ENCODE data around the gene KBTBD12. TPM values are rescaled to one million over a fixed set of nuclear protein-coding genes. Genes with fewer than 3 reads are reported as not detected.

The KBTBD12 gene
- total RNA-seq, 3 donors from 2014 or later (not counting 1 experiment from before 2014, with no cell fraction given) = 0.12 TPM; not detected in 2

GRCh38 chr3:128033102-128033501 lies 118.1 kb downstream of the KBTBD12 start:
- intact Hi-C loops (cut with micrococcal nuclease) = no loop called here

GRCh38 chr3:128036119-128036518 lies 121.1 kb downstream of the KBTBD12 start:
- Mint-ChIP-seq H3K27me3 (ENCODE audit: low read depth in 2 of 2) (peaks cover 9 to 12% of the 10 kb centered on the region in 2 donors), H3K27ac (no peak overlapping the region), H3K9me3 (no peaks in the 10 kb centered on the region), H3K36me3 (no peaks in the 10 kb centered on the region), H3K4me3 (no peak overlapping the region), H3K4me1 (no peaks in the 10 kb centered on the region)
- no peaks in the 10 kb centered on the region for H3K36me3 ChIP-seq (ENCODE audit: control insufficient read depth, insufficient read depth, low read length)
- ATAC-seq = no peak
- no peak for DNase-seq
- intact Hi-C loops (cut with micrococcal nuclease) = no loop called here
- H3K27ac ChIP-seq (ENCODE audit: low read length) = no peak overlapping the region
- 94% methylated on average over 1 of the region's 1 CpG for WGBS (ENCODE audit: insufficient coverage)
- TF ChIP-seq, protein P1, sequence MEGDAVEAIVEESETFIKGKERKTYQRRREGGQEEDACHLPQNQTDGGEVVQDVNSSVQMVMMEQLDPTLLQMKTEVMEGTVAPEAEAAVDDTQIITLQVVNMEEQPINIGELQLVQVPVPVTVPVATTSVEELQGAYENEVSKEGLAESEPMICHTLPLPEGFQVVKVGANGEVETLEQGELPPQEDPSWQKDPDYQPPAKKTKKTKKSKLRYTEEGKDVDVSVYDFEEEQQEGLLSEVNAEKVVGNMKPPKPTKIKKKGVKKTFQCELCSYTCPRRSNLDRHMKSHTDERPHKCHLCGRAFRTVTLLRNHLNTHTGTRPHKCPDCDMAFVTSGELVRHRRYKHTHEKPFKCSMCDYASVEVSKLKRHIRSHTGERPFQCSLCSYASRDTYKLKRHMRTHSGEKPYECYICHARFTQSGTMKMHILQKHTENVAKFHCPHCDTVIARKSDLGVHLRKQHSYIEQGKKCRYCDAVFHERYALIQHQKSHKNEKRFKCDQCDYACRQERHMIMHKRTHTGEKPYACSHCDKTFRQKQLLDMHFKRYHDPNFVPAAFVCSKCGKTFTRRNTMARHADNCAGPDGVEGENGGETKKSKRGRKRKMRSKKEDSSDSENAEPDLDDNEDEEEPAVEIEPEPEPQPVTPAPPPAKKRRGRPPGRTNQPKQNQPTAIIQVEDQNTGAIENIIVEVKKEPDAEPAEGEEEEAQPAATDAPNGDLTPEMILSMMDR (IDR thresholded peaks at IDR 0.05) = no peak
- H3K9me3 ChIP-seq (ENCODE audit: control insufficient read depth, insufficient read depth, low read length) = no peaks in the 10 kb centered on the region
- H3K4me1 ChIP-seq (ENCODE audit: control insufficient read depth, insufficient read depth, low read length) = no peaks in the 10 kb centered on the region
- peaks cover 5% of the 10 kb centered on the region for H3K27me3 ChIP-seq (ENCODE audit: control insufficient read depth, insufficient read depth, low read length)
- no peak overlapping the region for H3K4me3 ChIP-seq (ENCODE audit: low read length)

More at GRCh38 chr3:128033102-128033501, 118.1 kb downstream of the KBTBD12 start:
- H3K27me3 Mint-ChIP-seq (ENCODE audit: low read depth in 2 of 2) = peaks cover 6% of the 10 kb centered on the region in 2 donors
- ATAC-seq = no peak
- no peak for DNase-seq
- Histone ChIP-seq H3K4me1 (ENCODE audit: control insufficient read depth, insufficient read depth, low read length) (no peaks in the 10 kb centered on the region), H3K4me3 (ENCODE audit: low read length) (no peak overlapping the region), H3K27me3 (ENCODE audit: control insufficient read depth, insufficient read depth, low read length) (peaks cover 2% of the 10 kb centered on the region), H3K9me3 (ENCODE audit: control insufficient read depth, insufficient read depth, low read length) (no peaks in the 10 kb centered on the region), H3K36me3 (ENCODE audit: control insufficient read depth, insufficient read depth, low read length) (no peaks in the 10 kb centered on the region), H3K27ac (ENCODE audit: low read length) (no peak overlapping the region)
- no peaks in the 10 kb centered on the region for H3K36me3 Mint-ChIP-seq
- H3K4me3 Mint-ChIP-seq = no peak overlapping the region
- no peak overlapping the region for H3K27ac Mint-ChIP-seq
- H3K4me1 Mint-ChIP-seq = no peaks in the 10 kb centered on the region
- TF ChIP-seq, protein P1 (IDR thresholded peaks at IDR 0.05) = no peak
- no peaks in the 10 kb centered on the region for H3K9me3 Mint-ChIP-seq

Other genes with a start within 250 kb of the KBTBD12 start
- 100 to 1,000 TPM in 2 of 3 donors, 10 to 100 TPM in 1; 98.8 to 127 (median 107) TPM for gene ABTB1, start 242.3 kb upstream of the KBTBD12 start, total RNA-seq
- 1 to 10 TPM; 2.7 to 4.6 (median 3.0) TPM for gene MGLL, start 92.7 kb upstream of the KBTBD12 start, total RNA-seq
- 100 to 1,000 TPM; 143 to 172 (median 148) TPM for gene SEC61A1, start 137.2 kb downstream of the KBTBD12 start, total RNA-seq
- 10 to 100 TPM; 11.9 to 18.5 (median 14.1) TPM for gene RUVBL1, start 208.6 kb downstream of the KBTBD12 start, total RNA-seq
- gene EEFSEC, start 238.2 kb downstream of the KBTBD12 start, total RNA-seq = 10 to 100 TPM; 16.7 to 18.9 (median 17.6) TPM

All from natural killer cell (primary cell).